ENCODE measurements around the gene GALC. TPM values are rescaled to one million over a fixed set of nuclear protein-coding genes. Genes with fewer than 3 reads are reported as not detected.
A peak's percentile ranks its signal among the peaks of the same experiment; 100 is the strongest.

GALC gene
- total and polyA plus RNA-seq, 2 donors from 2014 or later: 13.6 to 29.4 TPM

DNA sequence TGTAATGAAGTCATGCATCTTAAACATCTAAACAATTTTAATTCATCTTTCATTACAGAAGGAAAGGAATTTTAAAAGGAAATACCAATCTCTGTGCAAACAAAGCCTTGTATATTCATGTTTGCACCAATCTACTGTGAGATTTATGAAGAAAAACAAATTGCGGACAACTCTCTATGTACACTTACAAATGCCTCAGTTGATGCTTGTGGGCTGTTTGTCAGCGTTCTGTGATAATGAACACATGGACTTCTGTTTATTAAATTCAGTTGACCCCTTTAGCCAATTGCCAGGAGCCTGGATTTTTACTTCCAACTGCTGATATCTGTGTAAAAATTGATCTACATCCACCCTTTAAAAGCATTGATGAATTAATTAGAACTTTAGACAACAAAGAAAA, 17.3 kb upstream of the GALC start:
- Histone ChIP-seq H3K4me3 (ENCODE audit: low read length in 3 of 3) (no peak overlapping the region), H3K36me3 (ENCODE audit: control insufficient read depth in 2 of 3, insufficient read depth in 3 of 3, low read length in 3 of 3) (no peaks in the 10 kb centered on the region), H3K9ac (ENCODE audit: low read length in 3 of 3) (no peak overlapping the region), H3K27ac (ENCODE audit: low read depth in 2 of 2, low read length in 2 of 2) (no peak overlapping the region), H3K4me1 (ENCODE audit: control insufficient read depth in 2 of 3, insufficient read depth in 2 of 3, low read depth in 1 of 3, low read length in 3 of 3) (no peaks in the 10 kb centered on the region), H3K27me3 (ENCODE audit: control insufficient read depth, insufficient read depth, low read length) (no peaks in the 10 kb centered on the region), H3K9me3 (ENCODE audit: control insufficient read depth in 2 of 3, insufficient read depth in 1 of 3, low read length in 3 of 3) (no peaks in the 10 kb centered on the region)
- TF ChIP-seq, protein P1, sequence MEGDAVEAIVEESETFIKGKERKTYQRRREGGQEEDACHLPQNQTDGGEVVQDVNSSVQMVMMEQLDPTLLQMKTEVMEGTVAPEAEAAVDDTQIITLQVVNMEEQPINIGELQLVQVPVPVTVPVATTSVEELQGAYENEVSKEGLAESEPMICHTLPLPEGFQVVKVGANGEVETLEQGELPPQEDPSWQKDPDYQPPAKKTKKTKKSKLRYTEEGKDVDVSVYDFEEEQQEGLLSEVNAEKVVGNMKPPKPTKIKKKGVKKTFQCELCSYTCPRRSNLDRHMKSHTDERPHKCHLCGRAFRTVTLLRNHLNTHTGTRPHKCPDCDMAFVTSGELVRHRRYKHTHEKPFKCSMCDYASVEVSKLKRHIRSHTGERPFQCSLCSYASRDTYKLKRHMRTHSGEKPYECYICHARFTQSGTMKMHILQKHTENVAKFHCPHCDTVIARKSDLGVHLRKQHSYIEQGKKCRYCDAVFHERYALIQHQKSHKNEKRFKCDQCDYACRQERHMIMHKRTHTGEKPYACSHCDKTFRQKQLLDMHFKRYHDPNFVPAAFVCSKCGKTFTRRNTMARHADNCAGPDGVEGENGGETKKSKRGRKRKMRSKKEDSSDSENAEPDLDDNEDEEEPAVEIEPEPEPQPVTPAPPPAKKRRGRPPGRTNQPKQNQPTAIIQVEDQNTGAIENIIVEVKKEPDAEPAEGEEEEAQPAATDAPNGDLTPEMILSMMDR (IDR thresholded peaks at IDR 0.05; ENCODE audit: borderline replicate concordance, extremely low read depth, insufficient read depth): no peak
- peak in 2 of 5 donors; percentile 26 to 61 for DNase-seq
- intact Hi-C loops (cut with DNase I): no loop called here
- no peak for FAIRE-seq

DNA sequence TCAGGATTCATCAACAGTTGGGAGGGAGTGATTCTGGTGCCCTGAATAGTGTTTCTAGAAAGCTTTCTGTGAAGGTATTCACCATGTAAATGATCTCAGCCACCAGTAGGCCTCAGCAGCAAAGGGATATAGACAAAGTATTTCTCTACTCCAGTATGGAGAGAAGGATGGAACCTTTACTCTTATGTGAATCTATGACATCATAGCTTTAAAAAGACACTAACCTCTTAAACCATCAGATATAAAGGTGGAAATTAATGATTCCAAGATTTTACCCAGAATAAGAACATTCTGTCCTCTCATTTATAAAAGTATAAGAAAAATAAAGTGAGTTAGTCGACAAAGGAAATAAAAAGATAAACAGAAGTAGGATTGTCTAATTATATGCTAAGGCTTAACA, 16.5 kb upstream of the GALC start:
- H3K4me1 ChIP-seq (ENCODE audit: control insufficient read depth in 2 of 3, insufficient read depth in 2 of 3, low read depth in 1 of 3, low read length in 3 of 3): no peaks in the 10 kb centered on the region
- H3K27me3 ChIP-seq (ENCODE audit: control insufficient read depth, insufficient read depth, low read length): no peaks in the 10 kb centered on the region
- TF ChIP-seq, protein P1 (IDR thresholded peaks at IDR 0.05; ENCODE audit: borderline replicate concordance, extremely low read depth, insufficient read depth): no peak
- no peaks in the 10 kb centered on the region for H3K36me3 ChIP-seq (ENCODE audit: control insufficient read depth in 2 of 3, insufficient read depth in 3 of 3, low read length in 3 of 3)
- no peak overlapping the region for H3K9ac ChIP-seq (ENCODE audit: low read length in 3 of 3)
- intact Hi-C loops (cut with DNase I): no loop called here
- DNase-seq: no peak
- FAIRE-seq: no peak
- no peaks in the 10 kb centered on the region for H3K9me3 ChIP-seq (ENCODE audit: control insufficient read depth in 2 of 3, insufficient read depth in 1 of 3, low read length in 3 of 3)
- H3K27ac ChIP-seq (ENCODE audit: low read depth in 2 of 2, low read length in 2 of 2): no peak overlapping the region
- no peak overlapping the region for H3K4me3 ChIP-seq (ENCODE audit: low read length in 3 of 3)

DNA sequence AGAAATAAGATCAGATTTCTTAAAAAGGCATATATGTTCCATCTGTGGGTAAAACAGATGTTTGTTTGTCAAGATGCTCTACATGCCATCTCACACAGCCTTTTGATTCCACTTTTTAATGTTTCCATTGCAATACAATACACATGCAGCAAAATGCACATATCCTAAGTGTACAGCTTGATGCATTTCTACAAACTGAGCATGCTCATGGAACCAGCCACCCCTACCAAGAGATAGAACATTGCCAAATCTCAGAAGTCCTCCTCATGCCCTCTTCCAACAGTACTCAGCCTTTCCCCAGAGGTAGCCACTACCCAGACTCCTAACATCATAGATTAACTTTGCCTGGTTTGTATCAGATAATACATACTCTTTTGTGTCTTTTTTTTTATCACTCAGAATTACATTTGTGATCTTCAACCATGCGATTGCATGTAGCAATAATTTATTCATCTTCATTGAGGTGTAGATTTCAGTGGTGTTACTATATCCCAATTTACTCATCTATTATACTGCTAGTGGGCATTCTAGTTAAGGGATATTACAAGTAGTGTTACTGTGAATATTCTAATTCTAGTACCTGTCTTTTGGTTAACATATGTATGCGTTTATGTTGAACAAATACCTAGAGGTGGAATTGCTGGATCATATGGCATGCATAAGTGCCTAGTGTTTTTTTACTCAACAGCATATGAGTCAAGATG, 15.2 kb upstream of the GALC start:
- Histone ChIP-seq H3K9ac (ENCODE audit: low read length in 3 of 3) (no peak overlapping the region), H3K27ac (ENCODE audit: low read depth in 2 of 2, low read length in 2 of 2) (no peak overlapping the region), H3K27me3 (ENCODE audit: control insufficient read depth, insufficient read depth, low read length) (no peaks in the 10 kb centered on the region), H3K36me3 (ENCODE audit: control insufficient read depth in 2 of 3, insufficient read depth in 3 of 3, low read length in 3 of 3) (no peaks in the 10 kb centered on the region), H3K9me3 (ENCODE audit: control insufficient read depth in 2 of 3, insufficient read depth in 1 of 3, low read length in 3 of 3) (no peaks in the 10 kb centered on the region), H3K4me1 (ENCODE audit: control insufficient read depth in 2 of 3, insufficient read depth in 2 of 3, low read depth in 1 of 3, low read length in 3 of 3) (no peaks in the 10 kb centered on the region), H3K4me3 (ENCODE audit: low read length in 3 of 3) (no peak overlapping the region)
- FAIRE-seq (no peak), DNase-seq (no peak)
- TF ChIP-seq, protein P1 (IDR thresholded peaks at IDR 0.05; ENCODE audit: borderline replicate concordance, extremely low read depth, insufficient read depth): no peak
- intact Hi-C loops (cut with DNase I): no loop called here

DNA sequence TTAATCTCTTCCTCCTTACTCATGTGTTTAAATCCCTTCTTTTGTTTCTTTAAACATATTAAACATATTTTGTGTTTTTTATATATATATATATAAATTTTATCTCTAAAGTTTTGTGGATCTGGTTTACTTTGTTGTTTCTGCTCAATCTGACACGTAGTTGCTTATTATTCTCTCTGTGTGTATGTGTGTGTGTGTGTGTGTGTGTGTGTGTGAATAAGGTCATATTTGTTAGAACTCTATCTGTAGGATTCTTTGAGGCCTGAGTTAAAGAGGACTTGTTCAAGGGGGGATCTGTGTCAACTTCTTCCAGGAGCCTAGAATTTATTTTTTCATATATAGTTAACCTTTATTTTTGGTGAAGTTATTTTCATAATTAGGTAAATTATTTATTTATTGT, 14.6 kb upstream of the GALC start:
- no peak overlapping the region for H3K9ac ChIP-seq (ENCODE audit: low read length in 3 of 3)
- H3K4me1 ChIP-seq (ENCODE audit: control insufficient read depth in 2 of 3, insufficient read depth in 2 of 3, low read depth in 1 of 3, low read length in 3 of 3): no peaks in the 10 kb centered on the region
- no peaks in the 10 kb centered on the region for H3K27me3 ChIP-seq (ENCODE audit: control insufficient read depth, insufficient read depth, low read length)
- no peaks in the 10 kb centered on the region for H3K36me3 ChIP-seq (ENCODE audit: control insufficient read depth in 2 of 3, insufficient read depth in 3 of 3, low read length in 3 of 3)
- DNase-seq: no peak
- TF ChIP-seq, protein P1 (IDR thresholded peaks at IDR 0.05; ENCODE audit: borderline replicate concordance, extremely low read depth, insufficient read depth): no peak
- no peak overlapping the region for H3K4me3 ChIP-seq (ENCODE audit: low read length in 3 of 3)
- no peak overlapping the region for H3K27ac ChIP-seq (ENCODE audit: low read depth in 2 of 2, low read length in 2 of 2)
- intact Hi-C loops (cut with DNase I): no loop called here
- FAIRE-seq: no peak
- H3K9me3 ChIP-seq (ENCODE audit: control insufficient read depth in 2 of 3, insufficient read depth in 1 of 3, low read length in 3 of 3): no peaks in the 10 kb centered on the region

All from kidney (tissue), 14 donors.